Esophagus squamous epithelium (tissue), 4 donors: ENCODE measurements around the gene NEO1.

Source experiments
- POLR2A ChIP-seq, 4 donors: fragments of 450-650 bp; IDR thresholded peaks; one replicate each; pipeline ENCODE4 v1.6.1; 2017; ENCODE audit warnings: antibody characterized with exemption in 4 of 4, mild to moderate bottlenecking in 4 of 4, moderate library complexity in 3 of 4
- TF ChIP-seq, protein P1 (sequence below), 6 experiments: fragments of 450-650 bp in 4 of 6; fragments of 200-600 bp in 2 of 6; sonication (generic) in 2 of 6; IDR thresholded peaks; one replicate each; pipeline ENCODE4 v1.5.1; 2016 to 2019; ENCODE audit warnings: antibody characterized with exemption in 6 of 6, mild to moderate bottlenecking in 4 of 6, moderate library complexity in 4 of 6

DNA sequence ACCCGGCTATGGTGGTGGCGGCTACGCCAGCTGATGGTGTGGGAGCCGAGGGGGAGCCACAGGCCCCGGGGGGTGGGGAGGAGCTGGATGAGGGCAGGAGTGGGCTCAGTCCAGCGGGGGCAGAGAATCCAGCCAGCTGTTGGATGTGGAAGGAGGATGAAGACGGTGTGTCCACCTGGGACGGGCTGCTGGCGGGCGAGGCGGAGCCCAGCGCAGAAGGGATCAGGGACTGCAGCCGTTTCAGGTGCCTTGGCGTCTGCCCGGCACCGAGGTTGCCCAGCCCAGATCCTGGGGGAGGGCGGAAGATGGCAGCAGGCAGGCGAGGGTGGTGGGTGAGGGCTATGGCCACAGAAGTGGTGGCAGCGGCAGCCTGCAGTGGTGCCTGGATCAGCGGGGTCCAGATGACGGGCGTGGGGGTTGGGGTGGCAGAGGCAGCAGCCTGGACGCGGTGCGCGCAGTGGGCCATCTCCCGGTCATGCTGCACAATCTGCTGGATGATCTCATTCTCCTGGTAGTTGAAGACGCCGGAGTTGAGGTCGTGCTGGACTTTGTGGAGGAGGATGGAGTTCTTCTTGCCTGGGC, 271.2 kb downstream of the NEO1 start:
- no peak for TF ChIP-seq POLR2A (IDR thresholded peaks at IDR 0.05)
- TF ChIP-seq, protein P1, sequence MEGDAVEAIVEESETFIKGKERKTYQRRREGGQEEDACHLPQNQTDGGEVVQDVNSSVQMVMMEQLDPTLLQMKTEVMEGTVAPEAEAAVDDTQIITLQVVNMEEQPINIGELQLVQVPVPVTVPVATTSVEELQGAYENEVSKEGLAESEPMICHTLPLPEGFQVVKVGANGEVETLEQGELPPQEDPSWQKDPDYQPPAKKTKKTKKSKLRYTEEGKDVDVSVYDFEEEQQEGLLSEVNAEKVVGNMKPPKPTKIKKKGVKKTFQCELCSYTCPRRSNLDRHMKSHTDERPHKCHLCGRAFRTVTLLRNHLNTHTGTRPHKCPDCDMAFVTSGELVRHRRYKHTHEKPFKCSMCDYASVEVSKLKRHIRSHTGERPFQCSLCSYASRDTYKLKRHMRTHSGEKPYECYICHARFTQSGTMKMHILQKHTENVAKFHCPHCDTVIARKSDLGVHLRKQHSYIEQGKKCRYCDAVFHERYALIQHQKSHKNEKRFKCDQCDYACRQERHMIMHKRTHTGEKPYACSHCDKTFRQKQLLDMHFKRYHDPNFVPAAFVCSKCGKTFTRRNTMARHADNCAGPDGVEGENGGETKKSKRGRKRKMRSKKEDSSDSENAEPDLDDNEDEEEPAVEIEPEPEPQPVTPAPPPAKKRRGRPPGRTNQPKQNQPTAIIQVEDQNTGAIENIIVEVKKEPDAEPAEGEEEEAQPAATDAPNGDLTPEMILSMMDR (IDR thresholded peaks at IDR 0.05) = no peak
